H1 (cell line): ENCODE measurements around the gene GDPGP1. TPM values are rescaled to one million over a fixed set of nuclear protein-coding genes. Genes with fewer than 3 reads are reported as not detected.

Experiments
- CTCF ChIA-PET: fragments of 300-600 bp; sonication (Branson Sonifier 250); formaldehyde crosslinking; loops from one replicate; lab custom pipeline; 2021; ENCODE audit not compliant: partially characterized antibody; lab: Charles Lee
- POLR2A ChIA-PET: fragments of 300-600 bp; sonication (Branson Sonifier 250); formaldehyde crosslinking; loops from one replicate; lab custom pipeline; 2021; ENCODE audit warnings: inconsistent platforms; ENCODE audit not compliant: partially characterized antibody; lab: Charles Lee
- DNase-seq, 2 experiments: peaks; one replicate each; pipeline versions ENCODE4 v3.0.0 to v3.0.0-alpha.2; 2010 to 2022; ENCODE audit warnings: low spot score in 2 of 2, low read depth in 1 of 2, mixed read lengths in 1 of 2
- FAIRE-seq: peaks from 2 replicates; lab custom pipeline; 2011; peaks lifted over from hg19 to GRCh38; lab: Jason Lieb, UNC
- H2AFZ ChIP-seq: 2 replicates; pipeline ENCODE4 v1.8.1; 2012; ENCODE audit warnings: low read length, inconsistent platforms
- H2AK5ac ChIP-seq: 2 replicates; pipeline ENCODE4 v1.6.1; 2013; ENCODE audit warnings: low read depth, low read length
- H2BK120ac ChIP-seq: replicated peaks from 2 replicates; pipeline ENCODE3; 2013; ENCODE audit warnings: low read depth, low read length, inconsistent platforms
- H2BK12ac ChIP-seq: 2 replicates; pipeline ENCODE4 v1.6.1; 2013; ENCODE audit warnings: low read depth, low read length
- H2BK15ac ChIP-seq: 2 replicates; pipeline ENCODE4 v1.6.1; 2013; ENCODE audit warnings: low read length
- H2BK20ac ChIP-seq: 2 replicates; pipeline ENCODE4 v1.6.1; 2013; ENCODE audit warnings: low read length
- H2BK5ac ChIP-seq: 2 replicates; pipeline ENCODE4 v1.6.1; 2013; ENCODE audit warnings: low read depth, low read length
- H3K14ac ChIP-seq: 2 replicates; pipeline ENCODE4 v1.6.1; 2013; ENCODE audit warnings: inconsistent platforms; ENCODE audit not compliant: insufficient read length
- H3K18ac ChIP-seq: 2 replicates; pipeline ENCODE4 v1.6.1; 2013; ENCODE audit warnings: low read length; ENCODE audit errors: extremely low read depth
- H3K23ac ChIP-seq: 2 replicates; pipeline ENCODE4 v1.6.1; 2013; ENCODE audit warnings: inconsistent platforms; ENCODE audit not compliant: insufficient read length
- H3K23me2 ChIP-seq: 2 replicates; pipeline ENCODE4 v1.6.1; 2013; ENCODE audit warnings: low read depth, low read length
- H3K27ac ChIP-seq: 2 replicates; pipeline ENCODE4 v1.6.1; 2011; ENCODE audit warnings: low read depth, low read length, inconsistent platforms
- H3K27me3 ChIP-seq, 4 experiments: replicated peaks in 1 of 4; 1 replicate in 1 of 4; 2 replicates in 3 of 4; pipeline versions ENCODE4 v1.6.1 to v1.8.1; 2011 to 2013; ENCODE audit warnings: low read length in 3 of 4, mild to moderate bottlenecking in 3 of 4, inconsistent platforms in 2 of 4, mixed read lengths in 2 of 4, moderate library complexity in 1 of 4; ENCODE audit not compliant: control insufficient read depth in 3 of 4, insufficient read depth in 3 of 4; ENCODE audit errors: extremely low read depth in 1 of 4
- H3K36me3 ChIP-seq, 4 experiments: 2 replicates each; pipeline versions ENCODE4 v1.6.1 to v1.8.1; 2011 to 2013; ENCODE audit warnings: mild to moderate bottlenecking in 4 of 4, low read length in 3 of 4, moderate library complexity in 2 of 4, control low read depth in 1 of 4, inconsistent platforms in 1 of 4; ENCODE audit not compliant: insufficient read depth in 4 of 4, control insufficient read depth in 2 of 4
- H3K4ac ChIP-seq: replicated peaks from 2 replicates; pipeline ENCODE3; 2013; ENCODE audit warnings: low read length, low read depth, mixed read lengths, inconsistent platforms; ENCODE audit not compliant: insufficient read length
- H3K4me1 ChIP-seq, 4 experiments: replicated peaks in 1 of 4; 1 replicate in 1 of 4; 2 replicates in 3 of 4; pipeline versions ENCODE4 v1.6.1 to v1.8.1; 2011 to 2013; ENCODE audit warnings: low read length in 3 of 4, inconsistent platforms in 2 of 4, mixed read lengths in 1 of 4; ENCODE audit not compliant: insufficient read depth in 4 of 4, control insufficient read depth in 3 of 4
- H3K4me2 ChIP-seq, 2 experiments: 2 replicates each; pipeline versions ENCODE4 v1.6.1 to v1.8.1; 2011 to 2013; ENCODE audit warnings: low read depth in 2 of 2, low read length in 2 of 2, control low read depth in 1 of 2, inconsistent platforms in 1 of 2, mild to moderate bottlenecking in 1 of 2; ENCODE audit not compliant: insufficient read depth in 1 of 2
- H3K4me3 ChIP-seq, 4 experiments: fragments of 200-600, 300-600 bp in 1 of 4; sonication (generic), shearing (Covaris generic), sonication (Bioruptor Twin) in 1 of 4; 2 replicates each; pipeline versions ENCODE4 v1.5.1 to v1.8.1; 2011 to 2016; ENCODE audit warnings: low read length in 4 of 4, low read depth in 3 of 4, control low read depth in 2 of 4, inconsistent platforms in 2 of 4, mild to moderate bottlenecking in 2 of 4, mixed read lengths in 1 of 4, moderate library complexity in 1 of 4; ENCODE audit not compliant: insufficient read depth in 2 of 4; ENCODE audit errors: extremely low read depth in 1 of 4
- H3K56ac ChIP-seq: replicated peaks from 2 replicates; pipeline ENCODE3; 2013; ENCODE audit warnings: low read depth, mild to moderate bottlenecking, mixed read lengths, low read length, inconsistent platforms; ENCODE audit not compliant: insufficient read length
- H3K79me1 ChIP-seq: 2 replicates; pipeline ENCODE4 v1.6.1; 2013; ENCODE audit warnings: low read depth, low read length, control low read depth
- H3K79me2 ChIP-seq, 2 experiments: 2 replicates each; pipeline versions ENCODE4 v1.6.1 to v1.8.1; 2012 to 2013; ENCODE audit warnings: low read length in 2 of 2, mild to moderate bottlenecking in 2 of 2, inconsistent platforms in 1 of 2; ENCODE audit not compliant: insufficient read depth in 2 of 2, control insufficient read depth in 1 of 2
- H3K9ac ChIP-seq, 4 experiments: replicated peaks in 1 of 4; 1 replicate in 1 of 4; 2 replicates in 3 of 4; pipeline versions ENCODE4 v1.6.1 to v1.8.1; 2011 to 2013; ENCODE audit warnings: low read depth in 3 of 4, low read length in 3 of 4, control low read depth in 2 of 4, mild to moderate bottlenecking in 2 of 4, moderate library complexity in 2 of 4, inconsistent platforms in 1 of 4; ENCODE audit errors: extremely low read depth in 1 of 4
- H3K9me3 ChIP-seq, 2 experiments: 2 replicates each; pipeline versions ENCODE4 v1.6.1 to v1.8.1; 2012 to 2013; ENCODE audit warnings: mild to moderate bottlenecking in 2 of 2, moderate library complexity in 2 of 2, control low read depth in 1 of 2, inconsistent platforms in 1 of 2, low read depth in 1 of 2, low read length in 1 of 2, mixed read lengths in 1 of 2; ENCODE audit not compliant: insufficient read depth in 2 of 2
- H4K20me1 ChIP-seq, 2 experiments: replicated peaks in 1 of 2; 2 replicates each; pipeline versions ENCODE3 to v1.8.1; 2011 to 2013; ENCODE audit warnings: inconsistent platforms in 2 of 2, low read length in 2 of 2, mild to moderate bottlenecking in 1 of 2; ENCODE audit not compliant: insufficient read depth in 2 of 2, control insufficient read depth in 1 of 2
- H4K5ac ChIP-seq: 2 replicates; pipeline ENCODE4 v1.6.1; 2013; ENCODE audit warnings: low read length, low read depth, mixed read lengths, inconsistent platforms; ENCODE audit not compliant: insufficient read length
- H4K8ac ChIP-seq: 2 replicates; pipeline ENCODE4 v1.8.0; 2013; ENCODE audit warnings: mild to moderate bottlenecking, moderate library complexity, low read length, inconsistent platforms; ENCODE audit not compliant: insufficient read depth; ENCODE audit errors: extremely low read depth
- H4K91ac ChIP-seq: replicated peaks from 2 replicates; pipeline ENCODE3; 2013; ENCODE audit warnings: low read length, mixed read lengths, inconsistent platforms; ENCODE audit not compliant: insufficient read length
- CBX5 ChIP-seq: fragments of 300-800, 300-1000 bp; sonication (generic); IDR thresholded peaks from 2 replicates; pipeline ENCODE4 v1.7.1; 2016; ENCODE audit warnings: antibody characterized with exemption, low read length, low read depth
- HDAC6 ChIP-seq: IDR thresholded peaks from one replicate; pipeline ENCODE4 v1.7.1; 2012; ENCODE audit warnings: low read depth, mild to moderate bottlenecking, inconsistent platforms, low read length, moderate library complexity
- JUN ChIP-seq: IDR thresholded peaks from 2 replicates; pipeline ENCODE4 v1.6.1; 2011; ENCODE audit warnings: low read depth, mild to moderate bottlenecking, improper control_type of control experiment, low read length
- KDM1A ChIP-seq: fragments of 200-600, 300-600 bp; sonication (generic); IDR thresholded peaks from 2 replicates; pipeline ENCODE4 v1.7.1; 2016; ENCODE audit warnings: mild to moderate bottlenecking, low read length, borderline replicate concordance
- MAFK ChIP-seq: IDR thresholded peaks from 2 replicates; pipeline ENCODE4 v1.6.1; 2012; ENCODE audit warnings: low read depth, mild to moderate bottlenecking, improper control_type of control experiment, low read length
- NANOG ChIP-seq: IDR thresholded peaks from 2 replicates; pipeline ENCODE4 v1.6.1; 2011; ENCODE audit warnings: low read length, low read depth, mild to moderate bottlenecking, inconsistent platforms; ENCODE audit not compliant: insufficient read depth, poor library complexity, severe bottlenecking
- RFX5 ChIP-seq: IDR thresholded peaks from 2 replicates; pipeline ENCODE4 v1.6.1; 2011; ENCODE audit warnings: low read depth, low read length, improper control_type of control experiment, borderline replicate concordance
- RXRA ChIP-seq: IDR thresholded peaks from 2 replicates; pipeline ENCODE4 v1.6.1; 2011; ENCODE audit warnings: low read depth, mild to moderate bottlenecking, low read length, moderate library complexity; ENCODE audit not compliant: insufficient read depth
- SAP30 ChIP-seq: fragments of 300-600 bp; sonication (generic); IDR thresholded peaks from 2 replicates; pipeline ENCODE4 v1.7.1; 2012; ENCODE audit warnings: low read length, moderate library complexity, mild to moderate bottlenecking, inconsistent platforms; ENCODE audit not compliant: insufficient read depth, insufficient replicate concordance
- SIN3A ChIP-seq, 2 experiments: IDR thresholded peaks in 1 of 2; conservative IDR thresholded peaks in 1 of 2; 2 replicates each; pipeline ENCODE4 v1.6.1; 2011 to 2012; ENCODE audit warnings: low read length in 2 of 2, improper control_type of control experiment in 1 of 2, low read depth in 1 of 2, mild to moderate bottlenecking in 1 of 2
- SIRT6 ChIP-seq: IDR thresholded peaks from one replicate; pipeline ENCODE4 v1.7.1; 2012; ENCODE audit warnings: low read length, inconsistent platforms
- TAF1 ChIP-seq: IDR thresholded peaks from 2 replicates; pipeline ENCODE4 v1.6.1; 2011; ENCODE audit warnings: mild to moderate bottlenecking, low read depth, low read length
- WGBS, 2 experiments: shearing (Covaris generic) in 1 of 2; methylation state at CpG; one replicate each; pipeline versions ENCODE4 v1.1.6 to v1.1.7; 2013 to 2015; ENCODE audit warnings: low lambda C conversion rate in 2 of 2, mixed read lengths in 2 of 2, inconsistent platforms in 1 of 2, low coverage in 1 of 2, missing lambda C conversion rate in 1 of 2; ENCODE audit not compliant: insufficient replicate concordance in 2 of 2, insufficient coverage in 1 of 2, insufficient read length in 1 of 2; ENCODE audit errors: extremely low coverage in 1 of 2, missing lambda C conversion rate in 1 of 2; 5-methylcytosine and 5-hydroxymethylcytosine counted together
- polyA plus RNA-seq, 7 experiments: library from polyadenylated mRNA; depleted of rRNA in 3 of 7; stranded (reverse) in 5 of 7; unstranded in 2 of 7; fragments of >200 nt in 5 of 7; fragments of 200-250 nt in 2 of 7; gene quantifications; 1 replicate in 5 of 7; 2 replicates in 1 of 7; 4 replicates in 1 of 7; pipeline versions ENCODE4 v1.2.1 to v1.2.3, GENCODE V29; 2011 to 2013; ENCODE audit warnings: missing spikeins in 2 of 7, mixed read lengths in 2 of 7
- total RNA-seq: library from RNA; stranded (reverse); fragmentation: NEBNext Ultra II Directional; extraction: Animal tissue kit (Norgen Biotek cat#: 25700); gene quantifications from 2 replicates; pipeline ENCODE4 v1.2.1, GENCODE V29; 2021
- TF ChIP-seq, protein P1 (sequence below): IDR thresholded peaks from 2 replicates; pipeline ENCODE4 v1.6.1; 2012; ENCODE audit warnings: inconsistent platforms

The GDPGP1 gene
- total and polyA plus RNA-seq, 2 of the 8 experiments (the other 6 are each of a cell fraction or from before 2014, with no cell fraction given), result 1.8 to 5.6 TPM

DNA sequence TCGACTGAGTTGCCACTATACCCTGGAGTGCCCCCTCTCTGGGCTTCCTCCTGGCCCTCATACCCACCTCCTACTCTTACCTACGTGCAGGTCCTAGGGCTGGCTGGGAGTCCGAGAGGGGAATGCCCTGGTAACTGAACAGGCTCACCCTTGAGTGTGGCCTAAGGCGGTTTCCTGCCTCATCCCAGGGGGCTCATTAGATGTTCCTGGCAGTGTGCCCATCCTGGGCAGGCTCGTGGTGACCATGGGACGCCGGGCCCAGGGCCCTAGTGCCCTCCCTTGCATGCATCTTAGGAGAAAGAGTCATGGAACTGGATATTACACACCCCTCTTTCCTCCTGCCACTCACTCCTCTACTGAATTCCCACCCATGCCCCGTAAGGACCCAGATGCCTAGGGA is 30.1 kb upstream of the GDPGP1 start:
- Histone ChIP-seq H3K79me1 (peaks cover 16% of the 10 kb centered on the region), H3K4me3 (no peak overlapping the region), H3K56ac (no peak overlapping the region), H2AFZ (no peak overlapping the region), H3K4me1 (peaks cover 0 to 21% (median 7%) of the 10 kb centered on the region in 4 experiments; a peak in 5 of 7 replicates), H4K20me1 (peaks cover 6 to 29% of the 10 kb centered on the region in 2 experiments), H3K23ac (no peak overlapping the region), H3K14ac (no peak overlapping the region), H3K27ac (no peak overlapping the region), H4K8ac (no peak overlapping the region), H3K27me3 (no peaks in the 10 kb centered on the region), H2AK5ac (no peak overlapping the region), H2BK120ac (no peak overlapping the region), H3K4ac (no peak overlapping the region), H3K4me2 (no peak overlapping the region), H2BK15ac (no peak overlapping the region), H3K23me2 (peaks cover 16% of the 10 kb centered on the region), H2BK20ac (no peak overlapping the region), H3K9ac (no peak overlapping the region), H3K36me3 (peaks cover 0 to 3% (median 2%) of the 10 kb centered on the region in 4 experiments; a peak in 4 of 8 replicates), H2BK5ac (no peak overlapping the region), H3K9me3 (no peaks in the 10 kb centered on the region), H3K79me2 (peaks cover 9 to 56% of the 10 kb centered on the region in 2 experiments), H2BK12ac (no peak overlapping the region), H4K5ac (no peak overlapping the region), H3K18ac (no peak overlapping the region), H4K91ac (no peak overlapping the region)
- ChIA-PET POLR2A (interaction anchor here (1.3 to 2.0 kb wide), 3 partner anchors 11 to 29 kb away, joined by 3 to 5 read pairs (median 5); no protein-coding TSS in a partner anchor), CTCF (interaction anchor here (0.8 to 12.6 kb wide), 5 partner anchors 13 to 118 kb away, joined by 3 to 182 read pairs (median 7); no protein-coding TSS in a partner anchor)
- WGBS, 2 experiments, result 94% methylated on average over 8 of the region's 8 CpGs; no CpG with 5 or more reads in 1 of the 2 experiments
- FAIRE-seq (no peak), DNase-seq (no peak)
- TF ChIP-seq, protein P1, sequence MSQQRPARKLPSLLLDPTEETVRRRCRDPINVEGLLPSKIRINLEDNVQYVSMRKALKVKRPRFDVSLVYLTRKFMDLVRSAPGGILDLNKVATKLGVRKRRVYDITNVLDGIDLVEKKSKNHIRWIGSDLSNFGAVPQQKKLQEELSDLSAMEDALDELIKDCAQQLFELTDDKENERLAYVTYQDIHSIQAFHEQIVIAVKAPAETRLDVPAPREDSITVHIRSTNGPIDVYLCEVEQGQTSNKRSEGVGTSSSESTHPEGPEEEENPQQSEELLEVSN, result no peak
- TF ChIP-seq SIRT6 (no peak), JUN (no peak), RFX5 (no peak), RXRA (no peak), KDM1A (no peak), SAP30 (no peak), TAF1 (no peak), HDAC6 (no peak), CBX5 (no peak), MAFK (no peak), NANOG (no peak), SIN3A (conservative IDR thresholded peaks at IDR 0.05 in 1 of 2, IDR thresholded peaks at IDR 0.05 in 1 of 2; ENCODE audit: low read depth in 1 of 2, low read length in 2 of 2) (no peak)
